ENCODE data around the gene ANKRA2.

- TF ChIP-seq POLR2AphosphoS5 (IDR thresholded peaks at IDR 0.05; ENCODE audit: low read depth, low read length) (no peak), TAF1 (IDR thresholded peaks at IDR 0.05; ENCODE audit: borderline replicate concordance, insufficient read depth, low read length) (no peak), SIN3A (IDR thresholded peaks at IDR 0.05; ENCODE audit: borderline replicate concordance, insufficient read depth, low read length) (no peak)
Measured at GRCh38 chr5:73522989-73523388, 42.5 kb downstream of the ANKRA2 start.
